Activated CD4-positive, alpha-beta T cell treated with anti-CD3 and anti-CD28 coated beads, Interleukin-2, amount 50 U/mL, for 1 hour (primary cell): ENCODE measurements around the gene MYCBP.

Experiments
- DNase-seq: peaks from one replicate; pipeline ENCODE4 v3.0.0-alpha.2; 2020

Gene MYCBP

DNA sequence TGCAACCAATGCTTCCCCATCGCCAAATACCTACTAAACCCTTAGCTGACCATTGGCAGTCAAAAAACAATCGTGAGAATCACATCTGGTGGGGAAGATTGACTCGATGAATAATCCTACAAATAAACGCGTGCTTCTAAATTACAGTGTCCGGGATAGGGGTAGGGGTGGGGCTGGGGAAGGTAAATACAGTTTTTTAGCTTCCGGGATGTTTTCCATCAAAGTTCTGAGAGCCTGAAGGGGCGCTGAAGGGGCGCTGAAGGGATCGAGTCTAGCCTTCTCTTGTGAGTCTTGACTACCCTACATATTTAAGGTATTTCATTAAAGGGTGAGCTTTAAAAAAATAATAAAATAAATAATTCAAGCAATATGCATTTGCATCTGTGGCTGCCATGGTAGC, 54.1 kb downstream of the MYCBP start:
- DNase-seq = no peak

DNA sequence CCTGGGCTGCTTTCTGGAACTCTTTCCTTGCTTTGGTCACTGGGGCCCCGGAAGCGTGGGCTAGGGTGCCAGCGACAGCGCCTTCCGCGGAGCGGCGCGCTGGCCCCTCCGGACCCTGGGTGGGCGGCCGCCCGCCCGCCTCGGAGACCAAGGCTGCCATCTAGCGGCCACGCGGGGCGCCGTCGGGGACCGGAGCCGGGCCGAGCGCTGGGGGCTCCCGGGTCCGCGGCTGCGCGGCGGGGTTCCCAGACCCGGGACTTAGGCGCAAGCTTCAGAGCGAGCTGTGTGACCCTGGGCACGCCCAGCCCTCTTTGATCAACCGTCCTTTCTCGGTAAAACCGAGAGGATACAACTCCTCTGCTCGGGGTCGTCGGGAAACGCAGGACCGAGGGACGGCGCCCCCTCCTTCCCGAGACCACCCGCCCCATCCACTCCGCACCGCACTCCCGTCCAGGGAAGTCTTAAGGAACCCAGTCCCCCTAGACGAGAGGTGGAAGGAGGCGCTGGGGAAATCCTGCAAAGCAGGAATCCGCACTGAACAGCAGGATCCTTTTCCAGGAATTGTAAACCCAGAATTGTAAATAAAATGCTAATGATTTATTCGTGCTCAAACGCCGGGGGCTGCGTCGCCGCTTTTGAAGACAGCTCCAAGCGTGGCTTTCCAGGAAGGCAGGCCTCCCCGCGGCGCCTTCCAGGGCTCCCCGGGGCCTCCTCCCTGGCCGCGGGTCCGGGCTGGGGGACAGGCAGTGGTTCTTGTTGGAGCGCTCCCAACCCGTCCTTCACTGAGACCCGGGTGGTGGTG, 54.8 kb downstream of the MYCBP start:
- peak; percentile 46 for DNase-seq

- no peak for DNase-seq
These were observed 55.6 kb downstream of the MYCBP start for GRCh38 chr1:38817267-38818174.

GRCh38 chr1:38815903-38816627, 57.1 kb downstream of the MYCBP start:
- DNase-seq = no peak

DNA sequence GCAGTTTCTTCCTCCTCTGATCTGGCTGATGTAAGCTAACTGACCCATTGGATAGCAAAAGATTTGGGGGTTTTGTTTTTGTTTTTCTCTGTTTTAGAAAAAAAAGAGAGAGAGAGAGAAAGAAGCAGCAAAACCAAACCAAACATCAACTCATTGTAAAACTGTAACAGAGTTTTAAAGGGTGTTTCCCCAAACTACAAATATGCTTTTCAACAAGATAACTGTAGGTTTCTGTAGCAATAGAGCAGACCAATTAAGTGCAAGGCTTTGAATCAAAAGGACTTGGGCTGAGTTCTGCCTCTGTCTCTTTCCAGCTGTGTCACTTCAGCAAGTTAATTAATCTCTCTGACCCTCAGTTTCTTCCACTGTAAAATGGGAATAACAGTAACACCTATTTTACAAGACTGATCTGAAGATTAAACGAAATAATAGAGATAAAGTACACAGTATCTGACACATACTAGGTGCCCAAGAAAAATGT, 58.1 kb downstream of the MYCBP start:
- no peak for DNase-seq

- DNase-seq = no peak
These were observed 58.6 kb downstream of the MYCBP start for GRCh38 chr1:38814444-38814983.

DNA sequence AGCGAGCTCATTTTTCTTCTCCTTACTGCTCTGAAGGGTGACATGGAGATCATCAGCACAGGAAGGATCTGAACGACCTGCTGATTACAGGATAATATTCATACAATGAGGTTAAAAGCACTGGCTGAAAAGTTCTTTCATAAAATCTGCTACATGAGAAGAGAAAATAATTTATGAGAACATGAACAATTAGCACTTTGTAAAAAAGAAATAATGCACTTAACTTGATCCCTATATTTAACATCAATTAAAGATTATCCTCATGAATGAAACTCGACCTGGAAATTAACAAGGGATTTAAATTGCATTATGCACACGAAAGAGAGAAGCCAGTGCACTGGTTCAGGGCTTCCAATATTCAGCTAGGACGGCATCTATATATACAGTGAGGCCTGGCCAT, 60.2 kb downstream of the MYCBP start:
- no peak for DNase-seq
